HG02623 (cell line): ENCODE measurements around the gene SARS1.

Experiments used
- ATAC-seq: cut with Tn5 transposase; IDR thresholded peaks from one replicate; pipeline ENCODE4 v1.9.1; 2021; ENCODE audit warnings: moderate library complexity; ENCODE audit not compliant: unreplicated experiment

Gene SARS1

GRCh38 chr1:109249654-109250401, 36.1 kb downstream of the SARS1 start:
- peak; percentile 30 for ATAC-seq

GRCh38 chr1:109250454-109251276, 36.9 kb downstream of the SARS1 start:
- ATAC-seq, result no peak

GRCh38 chr1:109251277-109252166, 37.8 kb downstream of the SARS1 start:
- no peak for ATAC-seq

GRCh38 chr1:109252167-109252892, 38.6 kb downstream of the SARS1 start:
- no peak for ATAC-seq

- ATAC-seq, result no peak
Measured at GRCh38 chr1:109252893-109253802, 39.4 kb downstream of the SARS1 start.

GRCh38 chr1:109253803-109254620, 40.3 kb downstream of the SARS1 start:
- ATAC-seq, result no peak

GRCh38 chr1:109254621-109255096, 40.9 kb downstream of the SARS1 start:
- ATAC-seq, result no peak

- no peak for ATAC-seq
Measured at GRCh38 chr1:109255097-109255651, 41.5 kb downstream of the SARS1 start.

- ATAC-seq, result no peak
Measured at GRCh38 chr1:109255678-109256077, 42.0 kb downstream of the SARS1 start.

- ATAC-seq, result no peak
Measured at GRCh38 chr1:109256085-109256484, 42.4 kb downstream of the SARS1 start.

- ATAC-seq, result no peak
Measured at GRCh38 chr1:109256971-109257681, 43.4 kb downstream of the SARS1 start.

- ATAC-seq, result no peak
Measured at GRCh38 chr1:109257682-109258421, 44.1 kb downstream of the SARS1 start.

- no peak for ATAC-seq
Measured at GRCh38 chr1:109258481-109259466, 45.1 kb downstream of the SARS1 start.

GRCh38 chr1:109259674-109260557, 46.2 kb downstream of the SARS1 start:
- ATAC-seq, result no peak

- no peak for ATAC-seq
Measured at GRCh38 chr1:109261006-109261405, 47.3 kb downstream of the SARS1 start.
